OCI-M2 (cell line): ENCODE results near the gene C1QL4.

Experiments
- DNase-seq: peaks from one replicate; lab custom pipeline; 2025; ENCODE audit not compliant: unreplicated experiment; lab: John Stamatoyannopoulos, UW

C1QL4 gene

DNA sequence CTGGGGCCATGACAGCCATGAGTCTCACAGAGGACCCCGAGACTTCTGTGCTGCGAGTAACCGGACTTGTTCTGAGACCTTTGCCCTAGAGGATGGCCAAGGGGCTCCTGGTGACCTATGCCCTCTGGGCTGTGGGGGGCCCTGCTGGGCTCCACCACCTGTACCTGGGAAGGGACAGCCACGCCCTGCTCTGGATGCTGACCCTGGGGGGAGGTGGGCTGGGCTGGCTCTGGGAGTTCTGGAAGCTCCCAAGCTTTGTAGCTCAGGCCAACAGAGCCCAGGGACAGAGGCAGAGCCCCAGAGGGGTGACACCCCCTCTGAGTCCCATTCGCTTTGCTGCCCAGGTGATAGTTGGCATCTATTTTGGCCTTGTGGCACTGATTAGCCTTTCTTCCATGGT lies 11.8 kb upstream of the C1QL4 start:
- DNase-seq, result no peak

DNA sequence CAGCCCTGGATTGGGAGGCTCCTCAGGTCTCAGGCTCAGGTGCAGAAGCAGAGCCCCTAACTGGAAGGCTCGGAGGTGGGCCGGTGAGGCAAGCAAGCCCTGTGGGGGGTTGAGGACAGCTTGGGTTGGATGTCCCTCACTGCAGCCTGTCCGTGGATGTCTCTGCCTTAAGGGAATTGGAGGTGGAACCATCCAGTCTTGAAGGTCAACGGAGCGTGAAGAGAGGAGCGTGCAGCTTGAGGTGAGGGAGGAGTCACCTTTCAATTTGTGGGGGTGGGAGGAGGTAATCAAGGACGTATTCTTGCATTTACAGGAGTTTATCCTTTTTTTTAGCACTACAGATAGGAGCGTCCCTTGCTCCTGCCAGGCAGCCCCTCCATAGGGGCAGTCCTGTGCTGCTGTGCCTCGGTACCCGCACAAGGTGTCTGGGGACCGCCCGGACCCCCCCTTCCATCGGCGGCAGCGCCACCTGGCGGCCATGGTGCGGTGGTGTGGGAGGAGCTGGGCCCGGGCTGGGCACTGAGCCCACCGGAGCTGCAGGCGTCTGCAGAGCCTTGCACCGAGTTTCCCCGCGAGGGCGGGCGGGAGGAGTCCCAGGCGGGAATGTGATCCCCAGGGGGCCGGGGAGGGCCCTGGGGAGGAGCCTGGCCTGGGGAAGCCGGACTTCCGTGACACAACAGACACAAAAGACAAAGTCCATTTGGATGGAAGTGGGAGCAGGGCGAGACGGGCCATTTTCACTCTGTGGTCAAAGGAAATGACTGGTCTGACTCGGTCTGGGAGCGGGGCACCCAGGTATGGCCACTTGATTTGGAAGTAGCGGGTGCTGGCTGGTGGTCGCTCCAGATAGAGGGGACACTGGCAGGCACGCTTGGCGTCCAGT lies 10.6 kb upstream of the C1QL4 start:
- DNase-seq, result no peak

DNA sequence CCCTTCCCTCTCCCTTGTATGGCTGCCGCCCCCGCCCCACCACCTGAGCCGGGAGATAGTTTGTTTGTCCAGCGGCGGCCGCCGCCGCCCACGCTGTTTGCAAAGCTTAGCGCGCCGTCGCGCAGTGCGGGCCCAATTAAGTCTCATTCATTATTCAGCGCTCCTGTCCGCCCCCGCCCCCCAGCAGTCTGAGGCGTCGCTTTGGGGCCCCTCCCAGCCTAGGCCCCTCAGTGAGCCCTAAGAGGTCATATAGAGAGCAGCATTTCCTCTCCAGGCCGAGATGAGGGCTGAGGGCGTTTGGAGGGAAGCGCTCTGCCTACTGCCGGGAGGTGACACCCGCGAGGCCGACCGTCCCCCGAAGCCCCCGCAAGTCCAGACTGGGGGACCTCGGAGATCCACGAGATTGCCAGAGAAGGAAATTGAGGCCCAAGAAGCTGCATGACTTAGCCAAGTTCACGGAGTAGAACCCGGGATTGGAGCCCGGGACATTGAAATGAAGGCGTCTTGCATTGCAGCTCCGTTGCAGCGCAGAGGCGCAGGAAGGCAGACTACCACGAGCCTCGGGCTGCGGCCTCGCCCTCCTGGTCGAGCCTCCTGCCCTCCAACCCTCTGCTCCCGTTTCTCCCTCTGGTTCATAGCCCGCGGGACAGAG lies 9.8 kb upstream of the C1QL4 start, which contains the start of gene DNAJC22:
DNAJC22 (plus strand) TSS at position 230 of the 652 bp plus-strand sequence. CDS start 1,985 bp downstream, outside the sequence.
- DNase-seq, result no peak

DNA sequence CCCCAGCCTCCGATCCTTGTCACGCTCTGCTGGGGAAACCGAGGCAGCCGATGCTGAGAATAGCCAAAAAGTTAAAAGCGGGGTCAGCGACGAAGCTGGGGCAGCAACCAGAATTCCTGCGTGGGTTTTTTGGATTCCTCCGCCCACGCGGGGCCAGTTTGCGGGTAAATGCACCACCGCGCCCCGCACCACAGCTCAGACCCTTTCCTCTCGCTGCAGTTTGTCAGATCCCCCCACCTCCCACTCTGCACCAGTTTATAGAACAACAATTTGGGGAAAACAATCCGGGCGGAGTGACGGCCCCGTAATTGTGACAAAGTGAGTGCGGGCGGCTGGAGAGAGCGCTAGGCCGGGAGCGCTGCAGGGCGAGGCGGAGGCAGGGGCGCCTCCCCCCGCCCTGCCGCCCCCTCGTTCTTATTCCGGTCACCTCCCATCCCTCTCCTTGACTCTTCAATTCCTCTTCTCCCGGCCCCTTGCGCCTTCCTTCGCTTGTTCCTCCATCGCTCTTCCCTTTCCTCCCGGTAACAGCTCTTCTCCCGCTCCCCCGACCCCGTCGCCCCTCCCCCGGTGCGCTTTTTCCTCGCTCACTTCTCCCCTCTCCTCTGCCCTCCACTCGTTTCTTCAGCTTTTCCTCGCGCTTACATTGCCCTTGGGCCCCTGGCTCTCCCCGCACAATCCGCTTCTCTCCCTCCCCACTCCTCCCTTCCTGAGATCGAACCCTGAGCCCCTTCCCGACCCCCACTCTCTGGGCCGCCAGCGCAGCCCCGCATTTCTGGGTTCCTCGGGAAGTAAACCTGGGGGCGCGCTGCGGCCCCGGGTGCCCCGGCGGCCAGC lies 9.1 kb upstream of the C1QL4 start:
- no peak for DNase-seq

DNA sequence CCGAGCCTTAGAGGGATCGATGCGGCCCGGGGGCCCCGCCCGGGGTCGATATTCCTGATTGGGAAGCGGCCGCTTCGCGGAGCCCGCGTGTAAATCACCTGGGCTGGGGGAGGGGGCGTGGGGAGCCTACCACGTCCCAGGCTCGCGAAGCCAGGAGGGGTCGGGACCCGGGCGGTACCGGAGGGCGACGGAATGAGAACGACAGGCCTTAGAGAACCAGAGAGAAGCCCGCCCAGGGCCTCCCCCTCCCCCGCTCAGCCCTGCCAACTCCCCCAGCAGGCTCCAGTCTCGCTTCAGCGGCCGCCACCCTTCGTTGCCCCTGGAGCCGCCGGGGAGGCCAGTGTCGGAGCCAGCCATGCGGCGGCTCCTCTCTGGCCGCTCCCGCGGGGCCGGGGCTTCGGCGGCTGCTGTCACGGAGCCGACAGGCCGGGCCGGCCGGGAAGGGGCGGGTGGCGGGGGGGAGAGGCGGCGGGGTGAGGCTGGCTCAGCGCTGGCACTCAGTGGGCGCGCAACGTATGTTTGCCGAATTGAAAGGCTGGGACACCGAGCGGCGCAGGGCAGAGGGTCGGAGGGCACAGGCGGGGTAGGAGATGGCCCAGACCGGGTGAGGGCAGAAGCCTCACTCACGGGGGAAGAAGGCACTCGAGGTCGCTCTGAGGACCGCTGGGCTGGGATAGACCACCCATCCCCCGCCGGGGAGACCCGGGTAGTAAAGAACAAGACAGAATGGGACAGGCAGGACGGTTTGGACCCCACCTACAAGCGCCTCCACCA lies 8.2 kb upstream of the C1QL4 start:
- no peak for DNase-seq

DNA sequence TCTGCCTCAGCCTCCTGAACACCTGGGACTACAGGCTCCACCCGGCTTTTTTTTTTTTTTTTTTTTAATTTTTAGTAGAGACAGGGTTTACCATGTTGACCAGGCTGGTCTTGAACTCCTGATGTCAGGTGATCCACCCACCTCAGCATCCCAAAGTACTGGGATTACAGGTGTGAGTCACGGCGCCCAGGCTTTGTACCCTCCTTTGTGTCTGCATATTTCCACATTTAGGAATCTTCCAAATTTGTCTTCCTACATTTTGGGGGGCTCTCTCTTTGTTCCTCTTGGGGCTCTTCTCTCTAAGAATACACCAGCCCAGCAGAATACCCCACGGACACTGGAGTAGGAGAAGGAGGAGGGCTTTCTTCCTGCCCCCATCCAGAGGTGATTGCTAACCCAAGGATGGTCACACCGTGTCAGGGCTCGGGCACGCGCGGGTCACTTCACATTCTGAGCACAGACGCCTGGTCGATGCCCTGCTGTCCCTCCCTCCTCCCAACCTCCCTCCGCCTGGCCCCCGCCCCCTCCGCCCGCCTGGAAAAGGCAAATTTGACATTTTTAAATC lies 7.6 kb upstream of the C1QL4 start:
- no peak for DNase-seq

DNA sequence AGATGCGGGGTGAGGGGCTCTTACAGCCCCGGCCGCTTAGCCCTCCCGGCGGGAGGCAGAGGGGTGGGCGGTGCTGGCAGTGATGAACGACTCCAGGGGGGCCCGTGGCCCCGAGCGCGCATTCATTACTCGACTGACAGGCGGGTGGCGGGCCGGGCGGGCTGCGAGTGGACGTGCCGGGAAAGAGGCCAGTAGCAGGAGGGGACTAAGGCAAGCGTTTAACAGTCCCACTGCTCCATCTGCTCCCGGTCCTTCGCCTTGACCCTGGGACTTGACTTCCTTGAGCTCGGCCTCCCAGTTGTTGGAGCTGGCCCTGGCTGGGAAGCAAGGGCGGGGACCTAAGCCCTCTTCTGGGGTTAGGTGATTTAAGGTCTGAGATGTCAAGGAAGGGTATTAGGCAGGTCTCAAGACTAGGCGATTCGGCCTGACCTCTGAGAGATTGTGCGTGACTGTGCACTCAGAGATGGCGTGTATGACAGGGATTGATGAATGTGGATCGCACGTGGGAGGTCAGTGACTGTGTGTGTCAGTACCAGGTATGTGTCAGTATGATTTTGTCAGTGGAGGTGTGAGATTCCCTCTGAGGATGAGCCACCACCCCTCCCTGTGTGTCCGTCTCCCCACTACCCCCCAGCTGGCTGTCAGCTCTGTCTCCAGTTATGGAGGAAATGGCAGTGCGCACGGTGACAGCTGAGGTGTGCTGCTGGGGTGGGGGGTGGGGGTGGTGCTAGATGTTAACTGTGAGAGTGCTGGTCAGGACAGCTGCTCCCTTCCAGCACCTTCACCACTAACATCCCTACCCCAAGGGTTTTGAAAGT lies 6.1 kb upstream of the C1QL4 start:
- no peak for DNase-seq

DNA sequence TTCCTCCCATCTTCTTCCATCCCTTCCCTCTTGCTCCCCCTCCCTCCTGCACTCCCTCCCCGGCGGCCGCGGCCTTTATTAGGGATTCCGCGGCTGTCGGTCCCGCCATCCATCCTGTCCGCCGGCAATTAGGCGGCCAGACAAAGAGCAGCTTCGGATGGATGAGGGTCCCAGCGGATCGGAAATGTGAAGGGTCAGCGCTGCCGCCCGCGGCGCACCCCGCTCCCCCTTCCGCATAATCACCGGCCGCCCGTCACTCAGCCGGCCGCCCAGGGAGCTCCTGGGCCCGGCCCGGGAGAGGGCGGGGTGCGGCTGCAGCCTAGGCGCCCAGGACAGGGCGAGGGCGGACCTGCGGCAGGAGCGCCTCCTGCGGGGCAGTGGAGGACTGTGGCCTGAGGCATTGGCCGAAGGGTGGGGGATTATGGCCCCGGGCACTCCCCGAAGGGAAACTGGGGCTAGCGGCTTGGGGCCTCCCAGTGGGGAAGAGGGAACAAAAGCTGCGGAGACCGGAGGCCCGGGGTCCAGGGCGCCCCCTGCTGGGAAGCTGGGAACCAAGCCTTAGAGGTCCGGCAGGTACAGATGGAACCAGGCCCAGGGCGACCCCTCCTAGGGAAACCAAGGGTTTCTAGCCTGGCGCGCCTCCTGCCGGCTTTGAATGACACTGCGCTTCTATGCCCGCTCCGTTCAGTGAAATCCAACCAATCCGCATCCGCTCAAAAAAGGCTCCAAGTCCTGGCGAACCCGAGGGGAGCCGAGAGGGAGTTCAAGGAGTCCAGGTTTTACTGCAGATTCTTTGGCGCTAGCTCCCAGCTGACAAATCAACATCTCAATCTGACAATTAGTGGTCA lies 5.3 kb upstream of the C1QL4 start:
- no peak for DNase-seq

DNA sequence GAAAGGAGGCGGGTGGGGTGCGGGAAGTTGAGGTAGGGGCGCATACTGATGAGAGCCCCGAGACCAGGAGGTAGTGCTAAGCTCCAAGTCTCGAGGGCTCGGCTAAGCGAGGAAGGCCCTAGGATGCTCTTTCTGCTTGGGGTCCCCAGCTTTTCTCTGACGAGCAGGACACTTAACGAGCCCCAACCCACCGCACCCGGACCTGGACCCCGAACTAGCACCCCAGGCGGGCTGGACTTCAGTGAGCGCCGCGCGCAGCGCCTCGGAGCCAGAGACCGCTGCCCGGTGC lies 4.7 kb upstream of the C1QL4 start:
- DNase-seq, result no peak

DNA sequence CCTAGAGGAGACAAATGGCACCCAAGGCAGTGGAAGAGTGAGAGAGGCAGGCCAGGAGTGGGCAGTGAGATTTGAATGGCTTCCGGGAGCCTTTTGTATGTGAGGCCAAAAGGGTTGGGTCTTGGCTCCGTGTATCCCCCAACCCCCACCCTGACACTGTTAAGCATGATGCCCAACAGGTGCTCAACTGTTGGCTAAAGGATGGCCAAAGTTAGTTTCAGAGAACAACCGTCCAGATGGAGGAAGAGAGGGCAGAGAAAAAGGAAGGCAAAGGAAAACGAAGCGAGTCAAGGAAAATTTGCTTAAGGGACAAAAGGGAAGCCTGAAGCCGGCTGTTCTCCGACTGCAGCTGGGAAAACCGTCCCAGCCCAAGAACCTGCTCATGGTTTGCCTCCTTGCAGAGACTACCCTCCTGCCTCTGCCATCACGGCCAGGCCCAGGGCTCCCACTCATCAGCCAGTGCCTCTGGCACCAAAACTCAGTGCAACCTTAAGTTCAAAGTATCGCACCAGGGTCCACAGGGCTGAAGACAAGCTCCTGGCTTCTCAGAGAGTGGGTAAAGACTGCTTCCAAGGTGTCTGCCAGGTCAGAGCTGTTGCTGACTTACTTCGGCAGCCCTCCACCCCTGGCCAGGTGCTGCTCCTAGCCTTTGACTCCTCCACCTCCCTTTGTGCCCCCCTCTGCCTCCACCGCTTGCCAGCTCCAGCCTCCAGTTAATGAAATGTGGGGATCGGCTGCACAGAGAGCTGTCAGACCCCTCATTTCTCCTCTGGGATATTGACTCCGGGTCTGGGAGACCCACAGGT lies 4.2 kb upstream of the C1QL4 start:
- DNase-seq, result no peak

DNA sequence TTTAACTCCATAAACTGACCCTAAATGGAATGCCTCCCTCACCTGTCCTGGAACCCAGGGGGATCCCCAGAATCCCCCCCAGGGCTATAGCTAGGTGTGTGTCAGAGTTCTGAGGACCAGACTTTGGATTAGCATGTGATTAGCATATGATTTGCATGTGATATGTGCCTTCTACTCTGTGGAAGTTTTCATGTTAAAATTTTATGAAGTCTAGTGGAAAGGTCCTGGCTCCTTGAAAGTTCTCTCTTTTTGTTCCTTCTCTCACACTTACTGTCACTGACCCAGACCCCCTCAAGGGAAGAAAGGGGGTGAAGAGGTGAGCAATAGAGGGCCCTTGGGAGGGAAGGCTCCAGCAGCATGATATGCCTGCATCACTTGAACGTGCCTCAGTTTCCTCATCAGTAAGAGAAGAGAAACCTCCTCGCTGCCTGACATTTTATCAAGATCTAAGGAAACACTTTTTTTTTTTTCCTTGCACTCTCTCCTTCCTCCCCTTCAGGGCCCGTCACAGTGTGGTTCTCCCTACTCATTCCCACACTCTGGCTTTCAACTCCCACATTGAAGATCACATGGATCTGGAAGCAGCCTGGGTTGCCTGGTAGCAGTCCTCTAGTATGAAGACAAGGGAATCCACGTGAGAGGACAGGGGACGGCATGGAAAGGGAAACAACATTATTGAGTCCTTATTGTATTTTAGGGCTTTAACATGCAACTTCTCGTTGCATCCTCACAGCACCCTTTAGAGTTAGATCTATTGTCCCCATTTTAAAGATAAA lies 3.3 kb upstream of the C1QL4 start:
- DNase-seq, result no peak

DNA sequence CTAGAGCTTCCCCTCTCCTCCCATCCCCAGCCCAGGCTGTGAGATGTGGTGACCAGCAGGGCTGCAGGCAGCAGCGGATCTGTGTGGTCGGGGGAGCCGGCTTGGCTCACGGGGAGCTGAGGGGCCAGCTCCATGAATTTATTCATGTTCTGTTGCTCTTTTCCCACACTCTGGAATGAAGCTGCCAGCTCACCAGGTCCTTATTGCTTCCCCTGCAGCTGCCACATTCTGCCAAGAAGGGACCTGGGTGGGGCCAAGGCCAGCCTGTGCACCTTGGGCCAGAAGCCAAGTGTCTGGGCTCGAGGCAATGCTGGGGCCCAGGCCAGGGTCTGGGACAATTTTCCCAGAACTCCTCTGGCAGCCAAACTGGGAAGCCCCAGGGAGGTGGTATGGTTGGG lies 2.5 kb upstream of the C1QL4 start:
- no peak for DNase-seq

DNA sequence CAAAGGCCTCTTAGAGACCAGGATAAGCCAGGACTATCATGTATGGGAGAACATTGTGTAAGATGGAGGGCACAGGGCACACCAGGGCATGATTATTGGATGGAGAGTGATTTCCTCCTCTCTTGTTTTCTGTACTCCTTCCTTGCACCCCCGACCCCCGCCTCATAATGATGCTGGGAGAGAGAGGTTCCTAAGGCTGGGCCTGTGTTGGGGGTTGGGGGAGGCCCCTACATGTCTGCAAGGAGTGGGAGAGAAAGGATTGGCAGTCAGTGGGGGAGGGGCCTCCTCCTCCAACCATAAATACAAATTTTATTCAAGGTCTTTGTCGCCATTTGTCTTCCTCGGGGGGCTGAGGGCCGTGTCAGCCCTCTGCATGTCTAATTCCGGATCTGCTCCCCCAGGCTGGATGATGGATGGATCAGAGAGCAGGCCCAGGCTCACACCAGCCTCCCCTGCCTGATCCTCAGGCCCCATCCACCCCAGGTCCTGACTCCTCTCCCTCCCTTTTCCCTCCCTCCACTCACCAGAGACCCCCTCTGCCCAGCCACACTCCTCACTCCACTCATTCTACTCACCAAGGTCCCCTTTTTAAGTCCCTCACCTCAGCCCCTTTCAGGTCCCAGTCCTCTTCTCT lies 2.0 kb upstream of the C1QL4 start:
- DNase-seq, result no peak

DNA sequence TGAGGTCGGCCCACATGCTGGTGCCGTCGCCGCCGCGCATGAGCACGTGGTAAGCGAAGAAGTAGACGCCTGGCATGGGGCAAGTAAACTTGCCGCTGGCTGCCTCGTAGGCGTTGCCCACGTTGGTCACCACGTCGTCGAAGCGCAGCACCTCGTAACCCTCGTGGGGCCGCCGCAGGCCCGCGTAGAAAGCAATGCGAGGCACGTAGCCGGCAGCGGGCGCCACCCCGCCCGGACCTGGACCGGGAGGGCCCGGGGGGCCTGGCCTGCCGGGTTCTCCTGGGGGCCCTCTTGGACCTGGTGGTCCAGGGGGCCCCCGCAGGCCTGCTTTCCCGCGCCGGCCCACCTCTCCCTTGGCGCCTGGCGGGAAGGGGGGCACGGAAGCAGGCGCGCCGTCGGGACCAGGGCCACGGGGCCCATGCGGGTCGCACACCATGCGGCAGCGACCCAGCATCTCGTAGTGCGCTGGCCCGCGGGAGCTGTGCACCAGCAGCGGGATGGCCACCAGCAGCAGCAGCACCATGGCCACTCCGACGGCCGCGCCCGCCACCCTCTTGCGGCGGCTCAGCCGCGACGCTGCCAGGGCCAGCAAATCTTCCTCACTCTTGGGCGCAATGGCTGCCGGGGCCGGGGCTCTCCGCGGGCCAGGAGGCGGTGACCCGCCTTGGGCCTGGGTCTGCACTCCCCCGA lies 888 bp downstream of the C1QL4 start:
- no peak for DNase-seq

DNA sequence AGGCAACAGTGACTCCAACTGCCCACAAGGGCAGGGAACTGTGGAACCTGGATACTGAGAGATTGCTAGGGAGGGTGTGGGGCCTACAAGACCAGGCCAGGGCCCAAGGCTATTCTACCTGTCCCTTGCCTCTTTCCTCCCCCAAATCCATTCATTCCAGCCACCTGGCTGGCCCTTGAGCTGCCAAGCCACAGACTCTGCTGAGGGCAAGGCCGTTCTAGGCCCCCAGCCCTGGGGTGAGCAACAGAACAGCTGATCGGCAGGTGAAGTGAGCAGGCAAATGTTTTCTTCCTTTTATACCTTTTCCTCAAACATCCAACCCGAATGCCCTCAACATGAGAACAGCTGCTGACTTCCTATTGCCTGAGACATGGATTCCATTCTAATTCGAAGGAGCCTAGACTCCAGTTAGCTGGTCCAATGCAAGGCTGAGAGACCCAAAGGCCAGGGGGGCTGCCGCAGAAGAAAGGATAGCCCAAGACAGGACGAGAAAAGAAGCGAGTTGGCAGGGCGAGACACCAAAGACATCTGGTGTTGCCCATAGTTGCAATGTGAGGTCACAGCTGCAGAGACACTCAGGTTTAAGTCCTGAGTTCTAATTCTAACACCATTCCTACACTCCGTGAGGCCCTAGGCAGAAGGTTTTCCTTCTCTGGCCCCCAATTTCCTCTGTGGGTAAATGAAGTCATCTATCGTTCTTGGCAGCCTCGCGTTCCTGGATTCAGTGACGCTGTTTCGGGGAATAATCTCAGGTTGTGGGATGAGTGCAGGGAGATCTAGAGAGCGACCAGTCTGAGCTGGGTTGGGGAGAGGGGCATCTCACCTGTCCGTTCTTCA lies 1.7 kb downstream of the C1QL4 start:
- no peak for DNase-seq
